ENCODE measurements around the gene LRRIQ4.

LRRIQ4 gene

DNA sequence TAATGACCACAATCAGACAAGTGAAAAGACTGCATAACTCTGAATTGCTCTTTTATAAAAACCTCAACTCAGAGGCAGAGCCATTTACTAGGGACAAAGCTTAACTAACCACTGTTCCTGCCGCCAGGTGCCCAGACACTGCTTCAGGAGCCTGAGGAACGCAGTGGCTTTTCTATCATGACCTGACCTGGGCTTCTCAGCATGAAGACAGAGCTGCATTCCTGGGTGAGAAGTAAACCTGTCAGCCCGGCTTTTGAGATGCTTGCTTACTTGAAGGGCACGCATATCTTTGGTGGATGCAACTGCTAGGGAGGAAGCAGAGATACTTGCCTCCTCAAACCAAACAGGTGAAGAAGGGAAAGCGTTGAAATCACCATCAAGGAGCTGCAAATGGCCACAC lies 49.2 kb downstream of the LRRIQ4 start:
- DNase-seq: no peak

DNA sequence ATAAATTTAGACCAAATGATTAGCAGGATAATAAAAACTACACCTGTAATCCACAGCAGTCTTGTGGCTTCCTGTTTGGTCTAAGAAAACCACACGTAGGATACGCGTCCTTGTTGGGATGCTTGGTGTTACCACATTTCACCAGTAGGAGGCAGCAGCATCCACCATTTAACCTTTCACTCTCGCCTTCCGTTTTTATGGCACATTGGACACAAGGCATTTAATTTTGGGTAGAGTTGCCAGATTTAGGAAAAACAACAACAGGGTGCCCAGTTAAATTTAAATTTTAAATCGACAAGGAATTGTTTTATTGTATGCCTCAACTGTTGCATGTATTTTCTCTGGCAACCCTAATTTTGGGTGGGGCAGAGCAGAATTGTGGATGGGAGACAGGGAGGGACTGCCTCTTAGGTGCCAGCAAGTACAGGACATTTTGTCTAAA lies 50.8 kb downstream of the LRRIQ4 start:
- DNase-seq: peak; percentile 51

- DNase-seq: no peak
Observed at GRCh38 chr3:169864270-169864669, 51.6 kb downstream of the LRRIQ4 start.

- no peak for DNase-seq
Observed at GRCh38 chr3:169865176-169865767, 52.6 kb downstream of the LRRIQ4 start.

DNA sequence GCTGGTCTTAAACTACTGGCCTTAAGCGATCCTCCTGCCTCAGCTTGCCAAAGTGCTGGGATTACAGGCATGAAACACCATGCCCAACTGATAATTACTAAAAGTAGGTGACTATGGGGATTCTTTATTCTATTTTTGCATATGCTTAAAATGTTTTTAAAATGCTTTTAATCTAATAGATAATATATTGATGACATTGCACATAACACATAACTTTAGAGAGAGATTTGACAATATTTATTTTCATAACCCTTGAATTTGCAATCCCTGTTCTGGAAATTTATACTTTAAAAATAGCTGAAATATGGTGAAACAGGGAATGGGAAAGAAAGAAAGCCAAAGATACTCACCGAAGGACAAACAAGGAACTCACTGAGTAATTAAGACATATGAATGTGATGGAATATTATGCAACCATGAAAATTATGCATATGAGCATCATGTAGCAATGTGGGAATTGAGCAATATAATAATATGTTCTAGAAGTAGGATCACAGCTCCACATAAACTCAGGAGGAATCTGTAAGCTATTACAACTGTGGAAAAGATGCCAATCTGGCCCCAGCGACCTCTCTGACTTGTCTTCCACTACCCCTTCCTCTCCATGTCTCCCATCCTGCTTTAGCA lies 55.0 kb downstream of the LRRIQ4 start:
- DNase-seq: no peak

GRCh38 chr3:169868369-169868768 lies 55.7 kb downstream of the LRRIQ4 start:
- no peak for DNase-seq

GRCh38 chr3:169869484-169870220 lies 57.0 kb downstream of the LRRIQ4 start, which contains the start of gene LRRC31:
Gene LRRC31 (minus strand): TSS chr3:169869935. CDS start chr3:169869807, 128 bp downstream.
- no peak for DNase-seq

DNA sequence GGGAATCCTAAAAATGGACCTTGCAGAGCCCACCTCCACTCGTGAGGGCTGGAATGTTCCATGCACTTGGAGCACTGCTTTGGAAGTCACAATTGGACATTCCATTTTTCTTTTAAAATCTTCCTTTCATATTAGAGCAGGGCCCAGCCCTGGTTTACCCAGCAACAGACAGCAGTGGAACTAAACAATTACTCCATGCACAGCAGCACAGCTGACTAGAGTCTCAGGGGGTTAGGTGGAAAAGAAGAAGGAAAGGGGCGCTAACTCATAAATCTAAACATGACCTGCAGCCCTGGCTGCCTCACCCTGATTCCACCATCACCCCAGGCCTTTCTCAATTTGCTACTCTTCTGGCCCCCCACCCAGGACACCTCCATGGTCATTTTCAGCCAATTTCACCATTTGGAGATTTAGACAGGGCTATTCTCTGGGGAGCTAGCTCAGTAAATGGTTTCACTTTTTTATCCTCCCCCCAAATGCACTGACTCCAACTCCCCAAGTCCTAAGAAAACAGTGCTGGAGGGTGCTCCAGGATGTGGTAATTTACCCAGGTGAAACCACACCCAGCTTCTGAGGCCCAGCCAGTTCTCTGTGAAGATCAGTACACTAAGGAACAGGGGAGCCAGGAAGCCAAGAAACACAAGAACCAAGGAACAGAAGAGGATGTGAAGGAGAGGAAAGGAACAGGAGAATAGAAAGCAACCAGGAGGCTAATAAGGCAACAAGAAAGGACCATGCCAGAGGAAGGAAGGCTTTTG lies 58.6 kb downstream of the LRRIQ4 start:
- no peak for DNase-seq

DNA sequence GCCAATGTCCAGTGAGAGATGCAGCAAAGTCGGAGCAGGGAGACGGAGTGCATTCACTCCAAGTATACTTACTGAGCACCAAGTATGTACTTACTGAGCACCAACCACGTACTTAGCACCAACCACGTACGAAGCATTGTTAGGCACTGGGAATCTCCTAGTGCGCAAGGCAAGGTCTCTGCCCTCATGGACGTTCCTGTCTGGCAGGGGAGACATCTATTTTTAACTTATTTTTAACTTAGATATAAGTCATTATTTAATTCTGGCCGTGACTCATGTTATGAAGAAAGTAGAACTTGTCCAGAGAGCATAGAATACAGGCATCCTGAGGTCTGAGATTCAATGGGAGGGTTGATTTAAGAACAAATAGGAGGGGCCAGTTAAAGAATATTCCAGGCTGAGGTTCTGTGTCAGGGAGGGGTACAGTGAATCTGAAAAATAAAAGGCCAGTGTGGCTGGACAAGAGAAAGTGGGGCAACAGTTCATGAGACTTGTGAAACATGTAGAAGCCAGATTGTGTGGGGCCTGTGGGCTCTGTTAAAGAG lies 66.4 kb downstream of the LRRIQ4 start:
- no peak for DNase-seq

- DNase-seq: no peak
Observed at GRCh38 chr3:169879845-169880575, 67.3 kb downstream of the LRRIQ4 start.

DNA sequence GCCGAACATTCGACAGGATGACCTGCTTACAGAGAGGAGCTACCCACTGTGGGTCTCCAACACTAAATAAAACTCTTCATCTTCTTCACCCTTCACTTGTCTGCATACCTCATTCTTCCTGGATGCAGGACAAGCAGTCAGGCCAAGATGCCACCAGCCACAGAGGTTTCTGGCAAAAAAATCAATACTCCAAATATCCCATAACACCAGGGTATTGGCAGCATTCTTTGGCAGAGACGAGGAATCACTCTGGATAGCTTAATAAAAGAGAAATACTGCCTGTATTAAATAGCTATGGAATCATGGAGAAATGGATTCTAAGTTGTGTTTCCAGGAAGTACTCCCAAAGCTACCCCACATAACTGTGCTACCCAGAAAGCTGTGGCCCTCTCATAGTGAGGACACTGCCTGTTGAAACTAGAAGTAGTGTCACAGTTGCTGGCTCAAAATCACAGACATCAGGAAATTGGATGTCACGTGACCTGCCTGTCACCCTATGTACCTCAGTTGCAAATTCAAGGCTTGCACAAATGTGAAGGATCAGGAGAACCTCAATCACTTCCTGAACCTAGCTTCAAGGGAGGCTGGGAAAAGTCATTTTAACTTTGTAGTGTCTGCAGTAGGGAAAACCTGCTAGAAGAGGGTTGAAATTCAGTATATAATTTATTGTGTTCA lies 68.0 kb downstream of the LRRIQ4 start:
- DNase-seq: no peak

DNA sequence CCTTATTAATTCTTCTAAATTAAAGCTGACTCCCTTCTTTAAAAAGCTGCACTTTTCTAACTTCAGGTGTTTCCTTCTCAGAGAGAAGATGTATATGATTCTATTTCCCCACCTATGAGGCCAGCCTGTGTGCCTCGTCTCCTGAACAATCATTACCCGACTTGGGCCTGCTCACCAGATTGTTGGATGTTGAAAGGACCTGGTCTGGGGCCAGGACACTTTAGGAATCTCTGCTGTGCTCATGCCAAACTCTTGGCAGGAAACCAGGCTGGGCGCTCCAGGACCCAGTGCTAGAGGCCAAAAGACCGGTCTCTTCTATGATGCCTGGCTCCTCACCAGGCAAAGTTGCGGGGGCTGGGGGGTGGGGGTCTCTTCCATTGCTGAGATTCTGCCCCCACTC lies 74.0 kb downstream of the LRRIQ4 start:
- no peak for DNase-seq

Measured in NCI-H1694 treated with DMSO at 0.1 percent for 48 hours (cell line).